Mucosa of rectum (tissue), 2 donors: ENCODE measurements around the gene SEMA3E.

Experiments used
- H3K27ac ChIP-seq, 2 donors: one replicate each; pipeline ENCODE4 v1.7.0; 2013; ENCODE audit warnings: inconsistent platforms in 2 of 2, low read depth in 2 of 2, low read length in 2 of 2
- H3K27me3 ChIP-seq, 2 donors: one replicate each; pipeline ENCODE4 v1.7.0; 2013; ENCODE audit warnings: low read length in 2 of 2; ENCODE audit not compliant: control insufficient read depth in 2 of 2, insufficient read depth in 2 of 2
- H3K36me3 ChIP-seq, 2 donors: one replicate each; pipeline ENCODE4 v1.7.0; 2013; ENCODE audit warnings: low read length in 2 of 2; ENCODE audit not compliant: control insufficient read depth in 2 of 2, insufficient read depth in 2 of 2
- H3K4me1 ChIP-seq, 2 donors: one replicate each; pipeline ENCODE4 v1.7.0; 2013; ENCODE audit warnings: low read length in 2 of 2, mild to moderate bottlenecking in 1 of 2; ENCODE audit not compliant: control insufficient read depth in 2 of 2, insufficient read depth in 2 of 2
- H3K4me3 ChIP-seq, 2 donors: one replicate each; pipeline ENCODE4 v1.7.0; 2013; ENCODE audit warnings: low read length in 2 of 2
- H3K9ac ChIP-seq, 2 donors: one replicate each; pipeline ENCODE4 v1.7.0; 2013; ENCODE audit warnings: low read length in 2 of 2, low read depth in 1 of 2, mild to moderate bottlenecking in 1 of 2
- H3K9me3 ChIP-seq, 2 donors: one replicate each; pipeline ENCODE4 v1.7.0; 2013; ENCODE audit warnings: low read length in 2 of 2; ENCODE audit not compliant: control insufficient read depth in 2 of 2
- donor health status: healthy.
- donor health status: Normal muscosa, but diverticular disease.

Gene SEMA3E

DNA sequence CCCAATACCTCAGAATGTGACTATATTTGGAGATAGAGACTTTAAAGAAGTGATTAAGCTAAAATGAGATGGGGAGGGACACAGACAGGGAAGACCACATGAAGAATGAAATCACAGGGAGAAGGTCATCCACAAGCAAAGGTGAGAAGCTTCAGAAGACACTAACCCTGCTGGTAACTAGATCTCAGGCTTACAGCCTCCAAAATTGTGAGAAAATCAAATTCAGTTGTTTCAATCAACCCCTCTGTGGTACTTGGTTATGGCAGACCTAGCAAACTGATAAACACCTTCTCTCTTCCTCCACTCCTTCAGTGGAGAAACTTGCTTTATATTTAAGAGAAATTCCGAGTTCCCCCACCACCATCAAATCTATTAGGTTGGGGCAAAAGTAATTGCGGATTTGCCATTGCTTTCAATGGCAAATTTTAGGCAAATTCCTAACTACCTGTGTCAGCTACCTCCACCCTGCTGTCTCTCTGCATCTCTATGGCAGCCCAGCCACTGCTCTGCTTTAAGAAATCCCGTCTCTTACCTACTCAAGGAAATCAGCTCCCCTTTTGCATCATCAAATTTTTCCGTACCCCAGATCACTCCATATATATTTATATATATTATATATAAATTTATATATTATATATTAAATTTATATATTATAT lies 38.2 kb downstream of the SEMA3E start:
- Histone ChIP-seq H3K4me3 (no peak overlapping the region), H3K9ac (no peak overlapping the region), H3K9me3 (no peaks in the 10 kb centered on the region), H3K27me3 (no peaks in the 10 kb centered on the region), H3K27ac (no peak overlapping the region), H3K4me1 (no peaks in the 10 kb centered on the region), H3K36me3 (no peaks in the 10 kb centered on the region)

DNA sequence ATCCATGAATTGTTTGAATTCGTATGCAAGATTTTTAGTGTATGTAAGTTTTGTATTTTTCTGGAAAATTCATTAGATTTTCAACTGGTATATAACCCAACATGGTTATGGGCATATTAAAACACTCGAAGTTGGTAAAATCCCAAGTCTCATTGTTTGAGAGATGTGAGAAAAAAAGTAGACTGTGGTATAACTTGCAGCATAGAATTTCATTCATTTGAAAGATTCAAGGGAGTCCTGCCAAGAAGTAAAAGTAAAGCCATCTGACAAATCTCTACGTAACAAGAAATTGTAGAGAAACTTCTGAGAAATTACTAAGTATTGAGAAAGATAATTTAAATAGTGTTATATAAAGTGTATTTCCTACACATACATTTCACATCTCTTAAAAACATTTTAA lies 40.2 kb downstream of the SEMA3E start:
- Histone ChIP-seq H3K27me3 (no peaks in the 10 kb centered on the region), H3K4me3 (no peak overlapping the region), H3K9me3 (no peaks in the 10 kb centered on the region), H3K9ac (no peak overlapping the region), H3K4me1 (no peaks in the 10 kb centered on the region), H3K27ac (no peak overlapping the region), H3K36me3 (no peaks in the 10 kb centered on the region)

DNA sequence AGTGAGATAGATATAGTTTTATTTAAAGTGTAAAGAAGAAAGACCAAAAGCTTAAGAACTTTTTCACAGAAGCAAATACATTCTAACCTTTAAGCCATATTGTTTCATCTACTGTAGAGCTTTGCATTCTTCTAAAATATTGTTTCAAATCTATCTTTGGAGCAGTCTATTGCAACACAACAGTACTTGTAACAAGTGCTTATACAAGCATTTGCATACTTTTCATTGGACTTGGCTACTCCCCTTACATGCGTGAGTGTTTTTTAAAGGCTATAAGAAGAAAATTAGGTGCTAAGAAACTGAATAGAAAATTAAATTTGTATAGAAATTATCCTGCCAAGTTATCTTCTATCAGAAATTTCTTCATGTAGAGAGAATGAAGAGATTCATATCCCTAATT lies 45.3 kb downstream of the SEMA3E start:
- H3K27me3 ChIP-seq: no peaks in the 10 kb centered on the region
- no peak overlapping the region for H3K4me3 ChIP-seq
- H3K9me3 ChIP-seq: no peaks in the 10 kb centered on the region
- no peak overlapping the region for H3K27ac ChIP-seq
- H3K4me1 ChIP-seq: no peaks in the 10 kb centered on the region
- no peak overlapping the region for H3K9ac ChIP-seq
- H3K36me3 ChIP-seq: no peaks in the 10 kb centered on the region

DNA sequence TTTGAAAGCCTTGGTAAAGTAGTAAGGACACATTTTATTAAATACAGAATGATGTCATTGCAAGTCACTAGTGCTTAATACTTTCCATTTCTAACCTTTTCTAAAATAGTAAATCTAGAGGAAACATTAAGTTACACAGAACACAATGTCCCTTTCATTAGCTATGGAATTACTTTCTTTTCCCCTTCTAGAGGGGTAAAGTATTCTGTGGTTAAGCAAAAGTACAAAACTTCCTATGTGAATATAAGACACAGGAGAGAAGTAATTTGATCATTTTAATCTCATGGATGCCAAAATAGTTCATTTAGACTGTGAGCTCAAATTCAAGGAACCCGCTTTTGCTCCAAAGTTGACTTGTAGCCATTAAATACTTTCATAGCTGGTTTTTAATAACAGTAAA lies 49.8 kb downstream of the SEMA3E start:
- no peaks in the 10 kb centered on the region for H3K9me3 ChIP-seq
- no peaks in the 10 kb centered on the region for H3K4me1 ChIP-seq
- H3K36me3 ChIP-seq: no peaks in the 10 kb centered on the region
- no peak overlapping the region for H3K27ac ChIP-seq
- H3K27me3 ChIP-seq: no peaks in the 10 kb centered on the region
- H3K4me3 ChIP-seq: no peak overlapping the region
- H3K9ac ChIP-seq: no peak overlapping the region

DNA sequence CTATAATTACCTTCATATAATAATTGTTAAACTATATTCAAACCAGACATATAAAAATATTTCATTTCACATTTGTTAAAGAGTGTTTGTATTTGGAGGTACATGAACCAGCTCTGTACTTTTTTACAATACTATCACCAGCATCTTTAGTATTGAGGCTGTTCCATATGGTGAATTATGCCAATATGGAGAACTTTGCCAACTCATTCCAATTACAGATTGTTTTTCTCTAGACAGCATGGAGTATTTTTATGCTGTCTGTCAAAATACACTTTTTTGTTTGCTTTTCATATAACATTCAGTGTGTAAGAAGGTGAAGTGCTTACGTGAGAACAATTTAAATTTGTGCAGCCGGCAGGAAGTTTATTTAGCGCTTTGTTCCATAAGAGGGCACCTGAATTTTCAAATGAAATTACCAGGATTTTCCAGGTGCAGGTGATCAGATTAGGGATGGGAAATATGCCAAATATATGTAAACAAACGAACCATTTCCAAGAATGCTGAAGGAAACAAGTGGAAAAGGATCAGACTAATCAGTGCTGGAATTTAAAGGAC lies 54.9 kb downstream of the SEMA3E start:
- Histone ChIP-seq H3K36me3 (no peaks in the 10 kb centered on the region), H3K27ac (no peak overlapping the region), H3K4me1 (no peaks in the 10 kb centered on the region), H3K9ac (no peak overlapping the region), H3K9me3 (no peaks in the 10 kb centered on the region), H3K4me3 (no peak overlapping the region), H3K27me3 (no peaks in the 10 kb centered on the region)

DNA sequence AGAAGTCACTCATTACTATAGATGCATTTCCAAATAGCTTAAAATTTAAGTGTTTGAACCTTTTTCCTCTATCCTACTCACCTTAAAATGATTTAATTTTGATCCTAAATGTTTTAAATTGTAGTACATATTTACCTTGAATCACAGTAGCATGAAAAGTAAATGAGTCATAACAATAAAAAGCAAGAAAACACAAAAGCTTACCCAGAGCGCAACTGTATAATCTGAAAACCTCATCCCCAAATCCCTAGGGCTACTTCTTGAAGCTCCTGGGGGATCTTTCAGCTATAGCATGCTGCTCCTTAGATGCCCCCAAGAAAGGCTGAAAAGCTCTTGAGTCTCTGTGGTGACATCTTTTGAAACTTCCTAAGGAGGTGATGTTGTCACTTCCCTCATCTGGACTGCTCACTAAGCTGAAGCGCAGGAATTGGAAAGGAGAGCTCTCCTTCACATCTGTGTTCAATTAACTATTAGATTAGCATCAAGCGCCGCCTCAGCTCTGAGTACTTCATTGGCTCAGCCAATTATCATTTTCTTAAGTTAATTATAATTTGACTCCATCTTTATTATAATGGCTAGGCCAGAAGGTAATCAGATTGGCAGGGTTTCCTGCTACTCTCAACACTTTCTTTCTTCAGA lies 60.2 kb downstream of the SEMA3E start:
- no peaks in the 10 kb centered on the region for H3K27me3 ChIP-seq
- no peaks in the 10 kb centered on the region for H3K4me1 ChIP-seq
- no peaks in the 10 kb centered on the region for H3K9me3 ChIP-seq
- H3K36me3 ChIP-seq: no peaks in the 10 kb centered on the region
- no peak overlapping the region for H3K9ac ChIP-seq
- no peak overlapping the region for H3K4me3 ChIP-seq
- no peak overlapping the region for H3K27ac ChIP-seq

DNA sequence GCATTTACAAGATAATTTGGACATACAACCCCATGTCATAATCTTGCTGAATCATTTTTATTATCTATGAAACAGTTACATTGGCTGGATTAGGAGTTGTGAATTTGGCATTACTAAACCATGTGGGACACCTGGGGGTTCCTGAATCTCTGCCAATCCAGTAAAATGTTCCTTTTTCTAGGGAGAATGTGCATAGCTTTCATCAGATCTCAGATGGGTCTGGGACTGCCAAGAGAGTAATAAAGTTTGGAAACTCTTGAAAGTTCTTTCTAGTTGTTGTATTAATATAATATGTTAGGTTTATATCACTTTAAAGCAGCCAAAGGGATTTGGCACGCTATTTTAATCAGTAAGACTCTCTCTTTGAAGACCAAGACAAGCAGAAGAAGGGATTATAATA lies 62.7 kb downstream of the SEMA3E start:
- H3K9ac ChIP-seq: no peak overlapping the region
- H3K36me3 ChIP-seq: no peaks in the 10 kb centered on the region
- no peak overlapping the region for H3K4me3 ChIP-seq
- H3K9me3 ChIP-seq: no peaks in the 10 kb centered on the region
- H3K27me3 ChIP-seq: no peaks in the 10 kb centered on the region
- H3K4me1 ChIP-seq: no peaks in the 10 kb centered on the region
- no peak overlapping the region for H3K27ac ChIP-seq

DNA sequence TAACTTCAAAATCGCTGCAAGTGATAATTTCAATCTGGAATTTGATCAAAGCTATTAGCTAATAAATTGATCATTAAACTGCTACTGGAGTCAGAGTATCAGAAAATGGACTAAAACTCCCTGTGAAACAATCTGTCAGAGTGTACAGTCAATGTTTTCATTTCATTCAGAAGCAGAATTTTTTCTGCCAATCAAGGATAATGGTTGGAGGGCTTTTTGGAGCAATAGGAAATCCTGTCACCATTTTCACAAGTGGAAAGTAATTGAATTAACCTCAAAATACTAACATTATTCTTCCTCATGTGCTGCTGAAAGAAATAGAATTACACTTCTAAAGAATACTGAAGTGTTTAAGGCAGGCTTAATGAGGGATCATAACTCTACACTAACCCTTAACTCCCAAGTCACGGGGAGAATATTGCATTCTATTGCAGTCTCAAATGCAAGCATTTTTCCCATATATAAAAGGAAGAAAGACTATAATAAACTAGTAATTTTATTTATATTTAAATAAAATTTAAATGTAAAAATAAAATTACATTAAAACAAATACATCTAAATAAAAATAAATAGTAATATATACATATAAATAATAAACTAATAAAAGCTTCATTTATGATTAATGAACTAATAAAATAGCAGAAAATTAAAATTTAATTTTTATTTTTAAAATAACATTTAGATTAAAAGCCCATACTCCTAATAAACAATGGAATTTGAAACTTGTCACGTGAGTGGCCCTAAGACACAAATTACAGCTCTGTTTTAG lies 67.1 kb downstream of the SEMA3E start:
- no peaks in the 10 kb centered on the region for H3K9me3 ChIP-seq
- H3K27me3 ChIP-seq: no peaks in the 10 kb centered on the region
- H3K4me1 ChIP-seq: no peaks in the 10 kb centered on the region
- no peak overlapping the region for H3K9ac ChIP-seq
- no peak overlapping the region for H3K27ac ChIP-seq
- no peak overlapping the region for H3K4me3 ChIP-seq
- H3K36me3 ChIP-seq: no peaks in the 10 kb centered on the region

DNA sequence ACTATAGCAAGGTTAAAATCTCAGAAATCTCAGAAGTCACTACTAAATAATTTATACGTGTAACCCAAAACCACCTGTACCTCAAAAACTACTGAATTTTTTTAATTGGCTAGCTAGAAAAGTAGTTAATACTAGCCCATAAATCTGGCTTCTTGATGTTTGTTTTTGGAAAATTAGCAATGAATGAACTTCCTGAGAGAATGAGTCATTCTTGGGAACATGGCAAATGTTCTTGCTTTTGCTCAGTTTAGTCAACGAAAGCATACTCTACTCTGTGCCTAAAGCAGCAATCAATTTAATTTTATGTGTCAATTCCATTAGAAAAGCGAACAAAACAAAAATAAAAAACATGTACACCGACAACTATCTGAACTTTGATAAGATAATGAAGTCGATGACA lies 69.2 kb downstream of the SEMA3E start:
- Histone ChIP-seq H3K36me3 (no peaks in the 10 kb centered on the region), H3K27me3 (no peaks in the 10 kb centered on the region), H3K4me3 (no peak overlapping the region), H3K27ac (no peak overlapping the region), H3K9ac (no peak overlapping the region), H3K9me3 (no peaks in the 10 kb centered on the region), H3K4me1 (no peaks in the 10 kb centered on the region)

DNA sequence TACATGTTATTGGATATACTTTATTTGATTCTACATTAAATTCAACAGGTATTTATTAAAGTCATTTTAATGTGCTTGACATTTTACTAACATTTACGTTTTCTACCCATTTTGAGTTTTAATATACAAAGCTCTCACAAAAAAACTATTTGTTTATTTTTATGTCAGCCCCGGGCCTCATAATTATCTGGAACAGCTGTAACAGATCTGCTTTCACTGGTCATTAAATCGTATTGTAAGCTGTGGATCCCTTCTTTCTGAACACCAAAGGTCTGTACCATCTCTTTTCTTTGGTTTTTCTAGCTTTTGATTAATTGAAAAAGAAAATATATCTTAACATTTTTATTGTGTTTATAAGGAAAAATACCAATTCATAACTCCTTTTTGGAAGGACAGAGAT lies 73.5 kb downstream of the SEMA3E start:
- Histone ChIP-seq H3K9ac (no peak overlapping the region), H3K27ac (no peak overlapping the region), H3K9me3 (no peaks in the 10 kb centered on the region), H3K36me3 (no peaks in the 10 kb centered on the region), H3K27me3 (no peaks in the 10 kb centered on the region), H3K4me3 (no peak overlapping the region), H3K4me1 (no peaks in the 10 kb centered on the region)
